IPS-18c (cell line): ENCODE data around the gene ARMCX2.
A peak's percentile ranks its signal among the peaks of the same experiment; 100 is the strongest.
"Not testable (repeated sequence)": the region's sequence is repeated elsewhere in the genome, so short reads cannot be mapped to it uniquely, and the experiment has no call there.

Source experiments
- H3K4me3 ChIP-seq: 2 replicates; pipeline ENCODE4 v1.7.0; 2013; ENCODE audit warnings: low read depth, mild to moderate bottlenecking, low read length, moderate library complexity; ENCODE audit not compliant: insufficient read depth
- H3K9me3 ChIP-seq: one replicate; pipeline ENCODE4 v1.6.1; 2013; ENCODE audit warnings: mild to moderate bottlenecking, low read length, moderate library complexity; ENCODE audit not compliant: control insufficient read depth, insufficient read depth

Gene ARMCX2

DNA sequence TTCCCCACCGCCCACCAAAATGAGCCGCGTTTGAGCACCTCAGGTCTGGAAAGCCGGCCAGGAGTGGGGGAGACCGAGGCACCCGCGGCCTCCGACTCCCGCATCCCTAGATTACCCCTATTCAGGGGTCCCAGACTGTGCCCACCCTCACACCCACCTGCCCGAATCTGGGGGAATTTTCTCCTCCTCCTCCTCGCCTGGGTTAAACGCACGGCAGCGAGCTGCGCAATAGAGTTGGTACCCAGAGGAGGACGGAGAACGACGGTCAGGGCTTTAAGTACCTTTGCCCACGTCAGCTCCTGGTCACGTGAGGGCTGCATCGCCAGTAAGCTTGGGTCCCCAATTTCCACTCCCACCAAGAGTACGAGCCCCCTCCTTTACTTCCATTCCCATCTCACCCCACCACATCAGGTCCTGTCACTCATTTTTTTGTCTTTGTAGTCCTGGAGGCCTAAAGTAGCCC lies at the start of gene ARMCX2:
TSS of gene ARMCX2 (minus strand) at position 250 of the 463 bp plus-strand sequence. CDS start 2,262 bp downstream, outside the sequence.
- Histone ChIP-seq H3K4me3 (peak within 1 kb of the TSS; percentile 81), H3K9me3 (peaks cover 4% of the 10 kb centered on the region)

DNA sequence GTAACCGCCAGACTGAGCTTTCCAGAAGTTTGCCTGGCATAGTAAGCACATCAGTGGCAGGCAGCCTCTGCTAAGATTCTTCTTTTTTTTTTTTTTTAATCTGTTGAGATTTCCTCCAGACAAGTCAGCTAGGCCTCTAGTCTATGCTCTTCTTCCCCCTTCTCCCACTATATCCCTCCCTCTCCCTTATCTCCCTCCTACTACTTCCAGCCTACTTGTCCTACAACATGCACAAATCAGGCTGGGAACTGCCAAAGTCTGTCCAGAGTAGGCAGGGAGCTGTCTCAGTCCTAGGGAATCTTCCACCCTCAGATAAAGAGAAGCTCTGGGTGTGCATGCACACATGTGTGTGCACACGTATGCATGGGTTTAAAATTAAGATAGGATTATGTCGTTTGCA lies 49.7 kb upstream of the ARMCX2 start:
- Histone ChIP-seq H3K4me3 (no peak overlapping the region), H3K9me3 (peaks cover 2% of the 10 kb centered on the region)

DNA sequence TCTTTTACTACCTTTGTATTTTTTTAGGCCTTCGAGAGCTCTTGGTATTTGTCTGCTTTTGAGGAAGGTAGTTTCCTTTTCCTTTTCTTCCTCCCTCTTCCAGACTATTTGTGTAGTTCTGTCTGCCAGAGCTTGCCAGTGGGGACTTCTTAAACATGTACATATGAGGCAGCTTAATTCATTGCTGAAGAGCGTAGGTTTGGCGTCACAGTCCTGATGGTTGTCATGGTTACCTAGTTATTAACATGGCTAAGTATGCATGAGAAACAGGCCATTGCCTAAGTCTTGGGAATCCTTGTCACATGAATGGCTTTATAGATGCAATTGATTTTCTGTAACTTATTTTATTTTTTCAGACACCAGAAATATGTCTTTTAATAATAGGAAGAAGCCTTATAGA lies 48.5 kb upstream of the ARMCX2 start:
- no peak overlapping the region for H3K4me3 ChIP-seq

DNA sequence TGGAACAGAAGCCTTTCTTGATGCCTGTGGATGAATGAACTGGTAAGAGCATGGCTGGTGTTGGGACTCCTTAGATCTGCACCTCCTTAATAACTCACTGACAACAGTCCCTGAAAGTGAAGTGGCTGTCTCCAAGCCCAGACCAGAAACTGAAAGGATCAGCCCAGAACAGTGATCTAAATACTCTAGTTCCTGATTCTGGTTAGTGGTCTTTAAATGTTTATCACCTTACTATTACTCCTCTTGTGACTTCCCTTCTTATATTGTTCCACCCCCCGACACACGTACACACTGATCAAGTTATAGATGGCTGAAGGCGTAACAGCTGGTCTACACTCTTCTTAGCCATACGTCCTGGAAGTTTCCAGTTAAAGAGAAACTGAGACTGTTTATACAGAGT lies 33.8 kb upstream of the ARMCX2 start:
- H3K4me3 ChIP-seq = no peak overlapping the region
- H3K9me3 ChIP-seq = no peaks in the 10 kb centered on the region

More for the DNA sequence above, 48.5 kb upstream of the ARMCX2 start:
- peaks cover 2% of the 10 kb centered on the region for H3K9me3 ChIP-seq

DNA sequence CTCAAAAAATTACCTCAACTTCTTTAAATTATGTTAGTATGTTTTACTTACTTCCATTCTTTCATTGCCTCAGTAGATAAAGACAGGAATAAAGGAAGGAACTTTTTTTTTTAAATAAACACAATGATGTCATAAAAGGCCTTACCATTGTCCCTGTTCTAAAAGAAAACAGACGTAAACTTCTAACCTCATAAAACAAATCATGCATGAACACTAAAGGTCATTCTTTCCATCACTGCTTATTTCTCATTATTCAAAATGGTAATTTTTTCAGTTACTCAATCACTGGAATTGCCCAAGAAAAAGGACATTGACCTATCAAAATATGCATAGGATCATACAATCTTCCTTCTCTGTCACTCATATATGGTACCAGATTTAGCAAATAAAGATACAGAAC lies 32.2 kb upstream of the ARMCX2 start:
- Histone ChIP-seq H3K9me3 (no peaks in the 10 kb centered on the region), H3K4me3 (no peak overlapping the region)

DNA sequence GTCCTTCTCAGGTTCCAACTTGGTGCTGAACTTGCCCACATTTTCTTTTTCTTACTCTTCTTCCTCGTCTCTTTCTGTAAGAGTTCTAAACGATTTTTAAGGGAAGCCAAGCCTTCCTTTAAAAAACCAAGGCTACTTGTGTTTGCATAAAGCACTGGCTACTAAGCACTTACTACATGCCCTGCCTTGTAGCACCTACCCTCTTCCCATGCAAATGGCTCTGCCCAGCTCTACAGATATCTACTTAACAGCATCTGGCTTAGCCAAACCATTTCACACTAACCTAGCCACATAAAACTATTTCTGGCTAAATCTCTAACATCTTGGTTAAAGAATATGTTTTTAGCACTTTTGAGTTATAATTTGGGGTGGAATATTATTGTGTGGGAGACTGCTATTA lies 26.9 kb upstream of the ARMCX2 start:
- Histone ChIP-seq H3K4me3 (no peak overlapping the region), H3K9me3 (no peaks in the 10 kb centered on the region)

DNA sequence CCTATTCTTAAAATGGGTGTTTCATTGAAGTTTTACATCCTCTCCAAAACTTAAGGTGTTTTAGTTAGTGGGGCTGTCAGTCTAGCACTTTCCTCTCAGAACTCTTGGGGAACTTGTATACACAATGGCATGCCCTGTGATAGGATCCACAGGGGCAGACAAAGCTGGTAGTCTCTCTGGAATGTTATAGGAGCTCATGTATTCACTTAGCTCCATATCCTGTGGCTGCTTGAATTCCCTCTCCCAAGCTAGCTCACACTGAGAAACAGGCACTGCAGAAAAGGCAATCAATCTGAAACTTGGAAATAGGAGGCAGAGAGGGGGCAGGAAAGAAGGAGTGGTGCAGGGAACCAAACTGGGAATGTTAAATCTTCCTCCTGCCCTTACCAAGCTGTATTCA lies 26.3 kb upstream of the ARMCX2 start:
- H3K9me3 ChIP-seq = no peaks in the 10 kb centered on the region
- no peak overlapping the region for H3K4me3 ChIP-seq

DNA sequence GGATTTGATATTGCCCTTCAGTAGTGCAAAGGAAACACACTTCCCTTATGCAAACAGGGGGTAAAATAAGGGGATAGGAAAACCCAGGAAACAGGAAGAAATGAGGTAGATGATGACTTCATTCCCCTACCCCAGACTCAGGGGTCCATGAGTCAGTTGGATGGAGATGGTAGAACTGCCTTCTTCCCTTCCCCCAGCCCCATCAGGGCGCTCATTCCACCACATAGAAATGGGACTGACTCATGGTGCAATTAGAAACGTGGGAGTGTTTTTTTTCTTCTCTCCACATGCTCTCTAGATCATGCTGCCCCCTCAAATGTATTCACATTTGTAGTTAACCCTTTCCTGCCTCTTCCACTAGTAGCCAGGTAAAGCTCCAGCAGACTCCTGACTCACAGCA lies 23.1 kb upstream of the ARMCX2 start:
- H3K9me3 ChIP-seq = no peaks in the 10 kb centered on the region
- no peak overlapping the region for H3K4me3 ChIP-seq

DNA sequence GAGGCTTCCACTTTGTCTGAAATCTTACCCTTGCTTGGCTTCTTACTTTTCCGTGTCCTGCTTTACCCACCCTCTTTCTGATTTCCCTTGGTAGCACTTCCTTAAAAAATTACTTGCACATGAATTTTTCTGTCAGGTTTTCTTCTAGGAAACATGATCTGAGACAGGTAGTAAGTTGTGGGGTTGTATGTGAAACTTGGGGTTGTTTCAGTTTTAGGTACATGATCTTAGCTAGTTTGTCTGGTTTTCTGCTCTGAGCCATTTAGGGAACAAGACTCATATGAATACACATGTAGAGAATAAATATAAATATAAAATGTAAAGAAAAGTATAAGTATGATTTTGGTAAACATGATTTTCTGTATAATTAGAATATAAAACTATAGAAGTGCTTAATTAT lies 17.4 kb upstream of the ARMCX2 start:
- H3K4me3 ChIP-seq = no peak overlapping the region
- peaks cover 3% of the 10 kb centered on the region for H3K9me3 ChIP-seq

DNA sequence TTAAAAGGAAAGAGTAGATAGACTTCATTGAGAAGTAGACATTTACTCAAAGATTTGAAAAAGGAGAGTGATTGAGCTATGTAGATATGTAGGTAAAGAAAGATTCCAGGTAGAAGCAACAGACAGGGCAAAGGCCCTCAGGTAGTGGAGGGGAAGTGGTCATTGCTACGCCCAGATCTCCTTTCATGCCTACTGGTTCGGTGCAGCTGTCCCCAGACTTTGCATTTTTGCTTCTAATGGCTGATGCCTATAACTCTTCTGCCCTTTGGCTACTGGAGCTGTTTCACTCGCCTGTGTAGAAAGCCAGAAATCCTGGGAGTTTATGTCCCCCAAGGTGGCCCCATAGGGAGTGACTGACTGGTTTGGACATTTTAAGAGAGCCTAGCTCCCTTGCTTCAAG lies 16.9 kb upstream of the ARMCX2 start:
- H3K4me3 ChIP-seq = no peak overlapping the region
- H3K9me3 ChIP-seq = peaks cover 3% of the 10 kb centered on the region

DNA sequence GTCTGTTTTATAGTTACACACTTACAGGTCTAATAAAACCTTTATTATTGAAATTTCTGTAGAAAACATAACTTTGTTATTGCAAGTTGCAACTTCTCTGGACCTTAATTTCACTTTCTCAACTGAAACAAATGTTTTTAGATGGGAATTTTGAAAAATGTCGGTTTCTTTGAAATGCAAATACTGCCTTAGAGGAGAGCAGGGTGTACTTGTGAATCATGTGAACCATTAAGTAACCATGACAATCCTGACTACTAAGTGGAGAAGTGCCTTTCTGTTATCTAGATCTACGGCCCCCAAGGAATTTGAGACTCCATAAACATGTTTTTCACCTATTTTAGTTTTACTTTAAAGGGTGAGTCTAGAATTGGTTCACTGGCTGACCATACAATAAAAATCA lies 8.5 kb upstream of the ARMCX2 start:
- Histone ChIP-seq H3K9me3 (peaks cover 2% of the 10 kb centered on the region), H3K4me3 (no peak overlapping the region)

DNA sequence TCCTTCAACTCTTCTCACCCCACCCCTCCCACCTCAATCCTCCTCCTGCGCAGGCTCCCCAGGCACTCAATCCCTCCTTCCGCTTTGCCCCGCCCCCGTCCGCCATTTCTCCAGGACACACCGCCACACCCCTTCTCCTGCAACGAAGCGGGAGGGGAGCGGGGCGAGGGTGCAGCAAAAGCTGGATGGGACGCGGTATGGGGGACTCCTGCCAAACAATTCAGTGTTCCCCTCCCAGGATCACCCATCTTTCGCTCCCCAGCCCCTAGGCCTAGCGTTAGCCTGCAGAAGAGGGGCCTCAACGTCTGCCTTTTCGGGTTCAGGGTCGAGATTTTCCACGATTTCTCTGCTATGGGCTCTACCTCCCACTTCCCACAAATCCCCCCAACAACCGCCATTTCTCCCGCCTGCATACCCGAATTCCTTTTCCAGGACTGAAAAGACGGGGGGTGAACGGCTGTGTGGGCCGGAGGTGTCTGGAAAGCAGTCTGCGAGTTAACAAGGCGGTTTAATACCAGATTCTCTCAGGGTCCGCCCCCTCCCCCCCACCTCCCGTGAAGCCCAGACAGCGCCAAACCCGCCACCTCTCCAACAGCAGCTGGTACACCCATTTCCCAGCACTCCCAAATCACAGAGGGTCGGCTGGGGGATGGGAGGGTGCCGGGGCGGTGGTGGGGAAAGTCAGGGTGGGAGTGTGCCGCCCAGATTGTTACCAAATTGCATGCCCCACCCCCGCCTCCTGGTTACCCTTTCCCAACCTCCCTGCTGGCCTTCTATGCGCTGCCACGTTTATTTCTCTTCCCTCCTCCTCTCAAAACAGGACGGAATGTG lies 774 bp downstream of the ARMCX2 start:
- Histone ChIP-seq H3K9me3 (peaks cover 4% of the 10 kb centered on the region), H3K4me3 (peak overlapping the region; percentile 81)

DNA sequence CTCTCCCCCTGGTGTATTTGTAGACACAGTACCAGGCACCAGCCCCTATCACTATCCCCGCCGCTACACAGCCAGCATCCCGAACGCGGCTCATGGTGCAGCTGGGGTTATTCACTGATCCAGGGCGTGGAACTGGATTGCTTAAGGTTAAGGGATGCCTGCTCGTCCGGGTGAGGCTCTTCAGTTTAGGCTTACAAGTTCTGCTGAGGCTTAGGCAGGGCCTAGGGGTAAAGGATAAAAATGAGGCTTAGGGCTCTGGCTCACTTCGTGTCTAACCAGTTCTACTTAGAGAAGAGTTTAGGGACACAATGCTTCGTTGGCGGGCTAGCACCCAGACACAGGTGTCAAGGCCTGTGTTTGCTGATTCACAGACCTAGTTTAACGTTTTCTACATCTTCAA lies 2.2 kb downstream of the ARMCX2 start:
- H3K9me3 ChIP-seq = peaks cover 4% of the 10 kb centered on the region
- H3K4me3 ChIP-seq = no peak overlapping the region

DNA sequence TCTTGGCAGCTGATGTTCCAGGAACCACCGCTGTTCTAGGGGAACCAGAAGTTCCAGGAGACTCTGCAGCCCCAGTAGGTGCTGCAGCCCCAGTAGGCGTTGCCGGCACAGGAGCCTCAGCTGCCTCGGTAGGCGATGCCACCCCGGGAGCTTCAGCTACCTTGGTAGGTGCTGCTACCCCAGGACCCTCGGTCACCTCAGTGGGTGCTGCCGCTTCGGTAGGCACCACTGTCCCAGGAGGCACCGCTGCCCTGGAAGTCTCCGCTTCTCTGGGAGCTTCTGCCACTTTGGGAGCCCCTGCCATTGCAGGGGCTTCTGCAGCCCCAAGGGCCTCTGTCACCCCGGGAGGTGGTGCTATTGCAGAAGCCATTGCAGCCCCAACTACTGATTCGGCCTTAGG lies 2.8 kb downstream of the ARMCX2 start:
- no peak overlapping the region for H3K4me3 ChIP-seq
- peaks cover 4% of the 10 kb centered on the region for H3K9me3 ChIP-seq

DNA sequence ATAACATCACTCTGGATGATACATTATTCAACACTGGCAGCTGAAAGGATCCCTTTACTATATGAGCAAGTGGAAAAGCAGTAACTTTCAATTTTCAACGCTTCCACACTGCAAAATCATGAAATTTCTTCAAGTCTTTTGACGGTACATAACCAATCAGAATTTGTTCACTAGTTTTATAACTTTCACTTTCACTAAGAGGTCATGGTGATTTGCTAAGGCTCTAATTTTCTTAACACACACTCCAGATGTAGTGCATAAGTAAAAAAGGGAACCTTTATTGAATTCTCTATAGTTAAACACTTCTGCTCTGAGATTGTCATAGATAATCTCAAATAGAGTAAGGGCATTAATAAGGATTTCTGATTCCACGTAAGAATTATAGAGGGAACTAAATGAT lies 4.1 kb downstream of the ARMCX2 start:
- Histone ChIP-seq H3K4me3 (no peak overlapping the region), H3K9me3 (peaks cover 4% of the 10 kb centered on the region)

DNA sequence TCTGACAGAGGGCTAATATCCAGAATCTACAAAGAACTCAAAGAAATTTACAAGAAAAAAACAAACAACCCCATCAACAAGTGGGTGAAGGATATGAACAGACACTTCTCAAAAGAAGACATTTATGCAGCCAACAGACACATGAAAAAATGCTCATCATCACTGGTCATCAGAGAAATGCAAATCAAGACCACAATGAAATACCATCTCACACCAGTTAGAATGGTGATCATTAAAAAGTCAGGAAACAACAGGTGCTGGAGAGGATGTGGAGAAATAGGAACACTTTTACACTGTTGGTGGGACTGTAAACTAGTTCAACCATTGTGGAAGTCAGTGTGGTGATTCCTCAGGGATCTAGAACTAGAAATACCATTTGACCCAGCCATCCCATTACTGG lies 11.9 kb downstream of the ARMCX2 start:
- not testable (repeated sequence) for H3K4me3 ChIP-seq, H3K9me3 ChIP-seq

DNA sequence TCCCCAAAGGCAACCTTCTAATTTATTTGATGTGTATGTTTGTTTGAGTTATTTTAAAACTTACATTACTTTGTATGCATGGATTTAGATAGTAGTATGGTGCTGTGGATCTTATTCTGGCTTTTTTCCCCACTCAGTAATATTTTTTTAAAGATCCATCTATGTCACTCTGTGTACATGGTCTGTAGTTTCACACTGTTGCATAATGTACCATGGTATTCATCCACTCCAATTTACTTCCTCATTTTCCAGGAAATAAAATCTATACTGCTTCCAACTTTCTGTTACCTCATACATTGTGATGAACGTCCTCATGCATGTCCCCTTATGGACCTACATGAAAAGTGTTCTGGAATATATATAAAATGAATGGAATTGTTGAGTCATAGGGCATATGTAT lies 17.6 kb downstream of the ARMCX2 start:
- Histone ChIP-seq H3K9me3 (no peaks in the 10 kb centered on the region), H3K4me3 (no peak overlapping the region)

DNA sequence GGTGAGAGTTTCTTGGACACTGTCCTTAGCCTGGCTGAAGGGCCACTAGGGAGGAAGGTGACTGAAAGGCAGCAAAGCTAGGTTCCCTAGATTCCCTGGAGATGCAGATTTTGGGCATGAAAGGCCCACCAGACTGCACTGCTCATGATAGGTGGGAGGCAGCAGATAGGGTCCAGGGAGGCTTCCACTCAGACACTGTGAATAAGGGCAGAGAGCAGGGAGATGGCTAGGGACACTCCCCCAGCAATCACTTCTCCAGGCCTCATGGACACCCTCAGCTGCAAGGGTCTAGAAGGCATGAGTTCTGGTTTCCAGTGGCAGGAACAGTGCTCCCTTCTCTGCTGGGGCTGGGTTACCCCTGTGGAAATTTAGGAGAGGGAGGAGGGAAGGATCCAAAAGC lies 20.1 kb downstream of the ARMCX2 start:
- H3K4me3 ChIP-seq = no peak overlapping the region
- no peaks in the 10 kb centered on the region for H3K9me3 ChIP-seq

DNA sequence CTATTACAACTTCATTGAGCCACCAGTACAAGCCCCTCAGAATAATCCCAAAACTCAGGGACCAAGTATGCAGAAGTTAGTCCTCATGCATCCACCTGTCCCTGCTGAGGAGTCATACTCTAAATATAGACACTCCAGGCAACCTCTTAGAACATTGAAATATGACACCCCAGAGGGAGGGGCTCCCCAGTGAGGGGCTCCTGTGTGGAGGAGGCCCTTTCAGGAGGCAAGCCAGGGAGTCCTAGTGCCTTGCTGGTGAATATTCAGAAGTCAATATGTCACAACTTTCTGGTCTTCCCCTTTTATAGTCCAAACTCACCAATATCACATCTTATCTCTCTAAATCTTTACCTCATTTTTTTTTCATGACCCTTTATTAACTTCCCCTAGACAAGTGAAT lies 40.3 kb downstream of the ARMCX2 start:
- H3K9me3 ChIP-seq = peaks cover 7% of the 10 kb centered on the region
- no peak overlapping the region for H3K4me3 ChIP-seq
